D721Med (cell line): ENCODE results near the gene ITGA11.

Source experiments
- DNase-seq: peaks from one replicate; pipeline ENCODE4 v3.0.0; 2011; ENCODE audit warnings: low spot score; ENCODE audit not compliant: insufficient read length
- FAIRE-seq: peaks from 2 replicates; lab custom pipeline; 2011; peaks lifted over from hg19 to GRCh38; lab: Jason Lieb, UNC
- CTCF ChIP-seq: IDR thresholded peaks from 2 replicates; pipeline ENCODE4 v1.5.1; 2012; ENCODE audit warnings: mild to moderate bottlenecking, control low read depth; ENCODE audit not compliant: insufficient read depth; ENCODE audit errors: missing control alignments

ITGA11 gene

GRCh38 chr15:68420186-68420684 lies 11.7 kb downstream of the ITGA11 start:
- no peak for TF ChIP-seq CTCF
- FAIRE-seq (no peak), DNase-seq (no peak)

- no peak for FAIRE-seq
- TF ChIP-seq CTCF, result no peak
- no peak for DNase-seq
Measured at GRCh38 chr15:68419301-68420175, 12.4 kb downstream of the ITGA11 start.

GRCh38 chr15:68418611-68419161 lies 13.3 kb downstream of the ITGA11 start:
- no peak for DNase-seq
- no peak for FAIRE-seq
- no peak for TF ChIP-seq CTCF

- FAIRE-seq, result no peak
- TF ChIP-seq CTCF, result no peak
Measured at GRCh38 chr15:68417897-68418296, 14.1 kb downstream of the ITGA11 start.

GRCh38 chr15:68417051-68417450 lies 14.9 kb downstream of the ITGA11 start:
- TF ChIP-seq CTCF, result no peak
- no peak for DNase-seq
- no peak for FAIRE-seq

More at GRCh38 chr15:68417897-68418296, 14.1 kb downstream of the ITGA11 start:
- DNase-seq, result no peak

- TF ChIP-seq CTCF, result no peak
- no peak for DNase-seq
Measured at GRCh38 chr15:68416158-68416535, 15.8 kb downstream of the ITGA11 start.

More at GRCh38 chr15:68416158-68416535, 15.8 kb downstream of the ITGA11 start:
- no peak for FAIRE-seq
